ENCODE data around the gene KIF26B.

DNA sequence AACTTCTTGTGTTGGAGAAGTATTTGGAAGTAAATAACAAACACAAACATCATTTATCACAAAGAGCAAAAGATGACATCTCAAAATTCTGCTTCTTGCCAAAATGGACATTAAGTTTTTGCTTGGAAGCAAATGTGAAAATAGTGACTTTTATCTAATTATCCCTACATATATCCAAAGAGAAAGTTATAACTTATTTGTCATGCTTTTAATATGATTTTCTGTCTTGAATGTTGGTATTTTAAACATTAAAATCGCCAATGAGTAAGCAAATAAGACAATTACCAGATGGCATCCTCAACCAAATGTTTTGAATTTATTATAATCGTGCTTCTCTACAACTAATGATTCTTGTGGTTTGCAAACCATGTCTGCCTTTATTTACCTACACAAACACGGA lies 594.3 kb downstream of the KIF26B start:
- TF ChIP-seq, protein P1, sequence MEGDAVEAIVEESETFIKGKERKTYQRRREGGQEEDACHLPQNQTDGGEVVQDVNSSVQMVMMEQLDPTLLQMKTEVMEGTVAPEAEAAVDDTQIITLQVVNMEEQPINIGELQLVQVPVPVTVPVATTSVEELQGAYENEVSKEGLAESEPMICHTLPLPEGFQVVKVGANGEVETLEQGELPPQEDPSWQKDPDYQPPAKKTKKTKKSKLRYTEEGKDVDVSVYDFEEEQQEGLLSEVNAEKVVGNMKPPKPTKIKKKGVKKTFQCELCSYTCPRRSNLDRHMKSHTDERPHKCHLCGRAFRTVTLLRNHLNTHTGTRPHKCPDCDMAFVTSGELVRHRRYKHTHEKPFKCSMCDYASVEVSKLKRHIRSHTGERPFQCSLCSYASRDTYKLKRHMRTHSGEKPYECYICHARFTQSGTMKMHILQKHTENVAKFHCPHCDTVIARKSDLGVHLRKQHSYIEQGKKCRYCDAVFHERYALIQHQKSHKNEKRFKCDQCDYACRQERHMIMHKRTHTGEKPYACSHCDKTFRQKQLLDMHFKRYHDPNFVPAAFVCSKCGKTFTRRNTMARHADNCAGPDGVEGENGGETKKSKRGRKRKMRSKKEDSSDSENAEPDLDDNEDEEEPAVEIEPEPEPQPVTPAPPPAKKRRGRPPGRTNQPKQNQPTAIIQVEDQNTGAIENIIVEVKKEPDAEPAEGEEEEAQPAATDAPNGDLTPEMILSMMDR (optimal IDR thresholded peaks at IDR 0.05 in 1 of 3, IDR thresholded peaks at IDR 0.05 in 1 of 3, conservative IDR thresholded peaks at IDR 0.05 in 1 of 3; ENCODE audit: extremely low read depth in 1 of 3, insufficient read depth in 2 of 3, low read length in 3 of 3) = no peak
- no peak for TF ChIP-seq EZH2 (IDR thresholded peaks at IDR 0.05; ENCODE audit: low read length)
